HFFc6 (cell line): ENCODE data around the gene CSRNP3. TPM values are rescaled to one million over a fixed set of nuclear protein-coding genes. Genes with fewer than 3 reads are reported as not detected.

Experiments used
- DNase-seq: peaks from one replicate; pipeline ENCODE4 v3.0.0-alpha.2; 2018
- H3K27ac Mint-ChIP-seq: 2 replicates; pipeline ENCODE4 v1.8.0; 2020; ENCODE audit warnings: mild to moderate bottlenecking, mixed read lengths
- H3K27me3 Mint-ChIP-seq: 2 replicates; pipeline ENCODE4 v1.8.0; 2021; ENCODE audit warnings: mild to moderate bottlenecking, moderate library complexity, mixed read lengths; ENCODE audit not compliant: insufficient read depth
- H3K36me3 Mint-ChIP-seq: 2 replicates; pipeline ENCODE4 v1.8.0; 2021; ENCODE audit warnings: low read depth, mixed read lengths
- H3K4me1 Mint-ChIP-seq: 2 replicates; pipeline ENCODE4 v1.8.0; 2020; ENCODE audit warnings: low read depth, mixed read lengths
- H3K4me3 Mint-ChIP-seq: 2 replicates; pipeline ENCODE4 v1.8.0; 2020; ENCODE audit warnings: mild to moderate bottlenecking, moderate library complexity, mixed read lengths
- H3K9me3 Mint-ChIP-seq: 2 replicates; pipeline ENCODE4 v1.8.0; 2020; ENCODE audit warnings: mild to moderate bottlenecking, mixed read lengths
- CTCF ChIP-seq: fragments of 200-600 bp; sonication (generic); IDR thresholded peaks from 2 replicates; pipeline ENCODE4 v1.5.0; 2021; ENCODE audit warnings: antibody characterized with exemption, mild to moderate bottlenecking
- total RNA-seq, 6 experiments: library from RNA; stranded (reverse); fragmentation: NEBNext Ultra II Directional; extraction: Animal tissue kit (Norgen Biotek cat#: 25700); gene quantifications; 2 replicates in 1 of 6; 3 replicates in 5 of 6; pipeline ENCODE4 v1.2.3, GENCODE V29; 2021

CSRNP3 gene
- total RNA-seq, 6 experiments from 2014 or later: 0.02 to 0.79 (median 0.31) TPM; not detected in 2

- no peaks in the 10 kb centered on the region for H3K4me1 Mint-ChIP-seq
- TF ChIP-seq CTCF: no peak
- no peaks in the 10 kb centered on the region for H3K36me3 Mint-ChIP-seq
- no peak overlapping the region for H3K27ac Mint-ChIP-seq
- no peak overlapping the region for H3K4me3 Mint-ChIP-seq
- H3K9me3 Mint-ChIP-seq: peaks cover 12% of the 10 kb centered on the region
- DNase-seq: no peak
- H3K27me3 Mint-ChIP-seq: no peaks in the 10 kb centered on the region
Measured at GRCh38 chr2:165558832-165559231, 89.3 kb downstream of the CSRNP3 start.

- Mint-ChIP-seq H3K27ac (no peak overlapping the region), H3K4me1 (no peaks in the 10 kb centered on the region), H3K27me3 (no peaks in the 10 kb centered on the region), H3K36me3 (no peaks in the 10 kb centered on the region), H3K9me3 (peaks cover 13% of the 10 kb centered on the region), H3K4me3 (no peak overlapping the region)
- no peak for DNase-seq
- TF ChIP-seq CTCF: no peak
Measured at GRCh38 chr2:165560377-165560988, 91.0 kb downstream of the CSRNP3 start.

GRCh38 chr2:165561516-165561915, 92.0 kb downstream of the CSRNP3 start:
- Mint-ChIP-seq H3K27ac (no peak overlapping the region), H3K9me3 (peaks cover 13% of the 10 kb centered on the region), H3K4me1 (no peaks in the 10 kb centered on the region), H3K27me3 (no peaks in the 10 kb centered on the region), H3K36me3 (no peaks in the 10 kb centered on the region), H3K4me3 (no peak overlapping the region)
- no peak for DNase-seq
- no peak for TF ChIP-seq CTCF

DNA sequence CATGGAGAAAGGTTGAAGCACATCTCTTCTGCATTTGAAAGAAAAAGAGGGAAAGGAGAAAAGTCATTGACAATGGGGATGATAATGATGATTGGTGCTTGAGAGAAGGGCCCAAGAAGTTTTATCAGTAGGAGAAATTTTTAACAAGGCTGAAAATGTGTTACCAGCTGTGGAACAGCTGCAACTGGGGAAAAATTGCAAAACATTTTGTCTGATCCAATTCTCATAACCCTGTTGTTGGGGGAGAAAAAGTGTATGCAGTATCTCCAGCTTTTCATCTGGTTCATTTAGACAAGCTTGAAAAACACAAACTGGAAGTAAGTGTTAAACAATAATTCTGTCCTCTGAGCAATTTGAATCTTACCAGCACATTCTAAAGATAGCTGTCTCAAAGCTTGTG, 92.7 kb downstream of the CSRNP3 start:
- Mint-ChIP-seq H3K36me3 (no peaks in the 10 kb centered on the region), H3K27me3 (no peaks in the 10 kb centered on the region), H3K4me1 (no peaks in the 10 kb centered on the region), H3K9me3 (peaks cover 13% of the 10 kb centered on the region), H3K4me3 (no peak overlapping the region), H3K27ac (no peak overlapping the region)
- no peak for TF ChIP-seq CTCF
- DNase-seq: no peak

GRCh38 chr2:165563468-165564225, 94.1 kb downstream of the CSRNP3 start:
- no peak for DNase-seq
- no peak for TF ChIP-seq CTCF
- peaks cover 19% of the 10 kb centered on the region for H3K9me3 Mint-ChIP-seq
- H3K4me3 Mint-ChIP-seq: no peak overlapping the region
- no peaks in the 10 kb centered on the region for H3K36me3 Mint-ChIP-seq
- H3K27me3 Mint-ChIP-seq: no peaks in the 10 kb centered on the region
- H3K4me1 Mint-ChIP-seq: no peaks in the 10 kb centered on the region
- H3K27ac Mint-ChIP-seq: no peak overlapping the region
